BJ (cell line): Measurements from ENCODE around the gene SCARB1. TPM values are rescaled to one million over a fixed set of nuclear protein-coding genes. Genes with fewer than 3 reads are reported as not detected.

Experiments
- CTCF ChIA-PET: fragments of 350-600 bp; formaldehyde crosslinking; extraction: SDS; loops from one replicate; lab custom pipeline; 2021; ENCODE audit warnings: antibody characterized with exemption, inconsistent platforms; lab: Yijun Ruan, JAX
- POLR2A ChIA-PET: fragments of 300-600 bp; sonication (Branson Sonifier 250); formaldehyde crosslinking; extraction: SDS; loops from one replicate; lab custom pipeline; 2021; ENCODE audit warnings: antibody characterized with exemption; lab: Charles Lee
- DNase-seq: peaks from one replicate; pipeline ENCODE4 v3.0.0-alpha.2; 2011; ENCODE audit warnings: low read depth
- H3K27me3 ChIP-seq: 2 replicates; pipeline ENCODE4 v1.6.0; 2011; ENCODE audit warnings: low read length; ENCODE audit not compliant: control insufficient read depth, insufficient read depth
- H3K36me3 ChIP-seq: 2 replicates; pipeline ENCODE4 v1.5.1; 2011; ENCODE audit warnings: low read length; ENCODE audit not compliant: control insufficient read depth, insufficient read depth
- H3K4me3 ChIP-seq: 2 replicates; pipeline ENCODE4 v1.5.1; 2011; ENCODE audit warnings: low read depth, mild to moderate bottlenecking, control low read depth, low read length
- CTCF ChIP-seq: IDR thresholded peaks from 2 replicates; pipeline ENCODE4 v1.5.1; 2011; ENCODE audit warnings: low read depth, mild to moderate bottlenecking, control low read depth, inconsistent platforms, low read length, moderate library complexity; ENCODE audit not compliant: insufficient read depth
- polyA plus RNA-seq: library from polyadenylated mRNA; depleted of rRNA; stranded (reverse); fragments of >200 nt; gene quantifications from 2 replicates; pipeline ENCODE4 v1.2.3, GENCODE V29; 2011

Gene SCARB1
- polyA plus RNA-seq, 1 experiment, result 38.4 TPM

GRCh38 chr12:124869059-124869665, 5.5 kb upstream of the SCARB1 start:
- no peak for TF ChIP-seq CTCF
- Histone ChIP-seq H3K4me3 (no peak overlapping the region), H3K27me3 (no peaks in the 10 kb centered on the region), H3K36me3 (no peaks in the 10 kb centered on the region)
- CTCF ChIA-PET, result no interaction called here
- no peak for DNase-seq
- POLR2A ChIA-PET, result no interaction called here

- no peak for TF ChIP-seq CTCF
- ChIA-PET POLR2A (interaction anchor here (0.6 kb wide), 1 partner anchor 23 kb away, joined by 6 read pairs; no protein-coding TSS in a partner anchor), CTCF (no interaction called here)
- Histone ChIP-seq H3K4me3 (no peak overlapping the region), H3K27me3 (no peaks in the 10 kb centered on the region), H3K36me3 (no peaks in the 10 kb centered on the region)
- DNase-seq, result no peak
Measured at GRCh38 chr12:124868252-124869058, 4.8 kb upstream of the SCARB1 start.

GRCh38 chr12:124867401-124867930, 3.8 kb upstream of the SCARB1 start:
- POLR2A ChIA-PET, result no interaction called here
- no peak overlapping the region for H3K4me3 ChIP-seq
- no peaks in the 10 kb centered on the region for H3K36me3 ChIP-seq
- DNase-seq, result no peak
- no peaks in the 10 kb centered on the region for H3K27me3 ChIP-seq
- TF ChIP-seq CTCF, result no peak
- CTCF ChIA-PET, result interaction anchor here (0.5 kb wide), 1 partner anchor 21 kb away, joined by 3 read pairs; no protein-coding TSS in a partner anchor

- Histone ChIP-seq H3K36me3 (no peaks in the 10 kb centered on the region; the same call in 1 of the 2 replicates), H3K4me3 (no peak overlapping the region), H3K27me3 (no peaks in the 10 kb centered on the region)
- no peak for DNase-seq
- CTCF ChIA-PET, result interaction anchor here (0.6 kb wide), 1 partner anchor 55 kb away, joined by 3 read pairs; no protein-coding TSS in a partner anchor
- no peak for TF ChIP-seq CTCF
- POLR2A ChIA-PET, result no interaction called here
Measured at GRCh38 chr12:124866883-124867400, 3.3 kb upstream of the SCARB1 start.
